Stimulated activated CD4-positive, alpha-beta T cell treated with anti-CD3 and anti-CD28 coated beads, TNF-alpha, amount 100 ng/mL, for 1 hour (primary cell): ENCODE measurements around the gene ZNF674.
"Not testable (repeated sequence)": the region's sequence is repeated elsewhere in the genome, so short reads cannot be mapped to it uniquely, and the experiment has no call there.

Experiments used
- DNase-seq, 3 donors: peaks; one replicate each; pipeline ENCODE4 v3.0.0-alpha.2; 2020; ENCODE audit warnings: low read depth in 3 of 3, low spot score in 1 of 3

The ZNF674 gene

DNA sequence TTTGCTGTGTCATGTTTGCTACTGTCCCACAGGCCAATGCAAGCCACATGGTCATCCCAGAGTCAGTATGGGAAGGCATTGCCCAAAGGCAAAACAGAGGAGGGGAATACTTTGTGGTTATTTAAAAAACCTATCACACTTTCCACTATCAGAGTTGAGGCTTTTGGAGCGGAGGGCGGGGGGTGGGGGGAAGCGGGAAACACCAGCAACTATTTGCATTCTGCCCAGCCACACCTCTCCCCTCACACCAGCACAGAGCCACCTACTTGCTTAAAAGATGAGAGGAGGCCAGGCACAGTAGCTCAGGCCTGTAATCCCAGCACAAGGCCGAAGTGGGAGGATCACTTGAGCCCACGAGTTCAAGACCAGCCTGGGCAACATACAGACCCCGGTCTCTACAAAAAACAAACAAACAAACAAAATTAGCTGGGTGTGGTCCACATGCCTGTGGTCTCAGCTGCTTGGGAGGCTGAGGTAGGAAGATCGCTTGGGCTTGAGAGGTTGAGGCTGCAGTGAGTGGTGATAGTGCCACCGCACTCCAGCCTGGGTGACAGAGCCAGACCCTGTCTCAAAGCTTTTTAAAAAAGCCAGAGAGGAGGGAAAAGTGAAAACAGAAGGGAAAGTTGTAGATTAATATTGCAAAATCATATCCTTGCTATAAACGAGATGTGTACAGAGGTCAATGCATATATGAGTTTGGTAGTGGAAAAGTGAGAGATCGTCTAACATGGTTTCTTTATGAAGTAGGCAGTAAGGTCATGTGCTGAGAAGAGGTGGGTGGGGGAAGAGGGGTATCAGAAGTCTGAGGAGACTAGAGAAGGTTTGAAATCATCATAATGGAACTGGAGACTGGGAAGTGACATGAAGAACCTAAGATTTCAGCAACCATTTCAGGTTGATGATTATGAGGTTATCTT lies 26.5 kb upstream of the ZNF674 start:
- no peak for DNase-seq

DNA sequence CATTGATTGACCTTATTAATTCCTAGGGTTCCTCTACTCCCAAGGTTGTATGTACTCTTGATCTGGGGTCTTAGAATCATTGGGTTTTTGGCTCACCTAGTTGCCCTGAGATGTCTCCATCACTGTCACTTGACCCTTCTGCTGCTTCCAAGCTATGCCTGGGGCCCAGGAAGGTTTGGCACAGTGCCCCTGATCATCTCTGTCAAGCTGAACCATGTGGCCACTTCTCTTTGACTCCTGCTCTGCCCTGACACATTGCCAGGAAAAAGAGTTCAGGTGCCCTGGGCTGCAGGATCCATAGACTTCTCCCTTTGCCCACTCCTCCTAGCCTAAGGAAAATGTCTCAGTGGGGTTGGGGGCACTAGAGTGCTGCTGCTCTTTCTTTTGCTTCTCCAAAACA lies 24.4 kb upstream of the ZNF674 start:
- no peak for DNase-seq

DNA sequence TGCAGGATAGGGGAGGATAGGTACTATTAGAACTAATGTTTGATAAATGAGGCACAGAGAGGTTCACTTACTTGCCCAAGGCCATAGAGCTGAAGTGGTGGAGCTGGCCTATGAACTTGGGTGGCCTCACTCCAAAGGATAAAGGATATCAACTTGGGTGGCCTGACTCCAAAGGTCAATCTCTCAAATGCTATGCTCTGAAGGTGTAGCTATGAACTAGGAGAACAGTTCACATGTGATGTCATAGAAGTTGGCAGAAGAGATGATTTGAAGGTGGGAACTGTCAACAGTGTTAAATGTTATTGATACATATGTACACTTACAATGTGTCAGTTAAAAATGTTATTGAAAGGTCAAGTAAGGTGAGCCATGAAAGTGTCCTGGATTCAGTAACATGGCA lies 22.2 kb upstream of the ZNF674 start:
- no peak for DNase-seq

- DNase-seq: no peak
These were observed 16.8 kb upstream of the ZNF674 start for GRCh38 chrX:46561824-46562657.

DNA sequence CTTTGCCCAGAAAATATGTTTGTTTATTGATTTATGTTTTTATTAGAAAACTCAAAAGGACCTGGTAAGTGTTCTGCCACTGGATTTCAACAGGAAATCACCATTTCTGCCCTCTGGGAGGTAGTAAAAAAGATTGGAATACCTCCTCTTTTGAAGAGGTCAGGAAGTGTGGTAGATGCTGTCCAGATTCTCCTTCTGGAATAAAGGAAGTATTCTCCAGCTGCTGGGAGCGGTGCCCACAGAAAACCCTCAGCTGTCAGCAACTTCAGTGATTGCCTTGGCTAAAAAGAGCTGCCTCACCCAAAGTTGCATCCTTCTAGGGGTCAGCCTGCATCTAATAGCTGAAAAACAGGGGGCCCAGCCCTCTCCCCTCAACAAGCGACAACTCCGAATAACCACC lies 13.8 kb upstream of the ZNF674 start:
- DNase-seq: no peak

DNA sequence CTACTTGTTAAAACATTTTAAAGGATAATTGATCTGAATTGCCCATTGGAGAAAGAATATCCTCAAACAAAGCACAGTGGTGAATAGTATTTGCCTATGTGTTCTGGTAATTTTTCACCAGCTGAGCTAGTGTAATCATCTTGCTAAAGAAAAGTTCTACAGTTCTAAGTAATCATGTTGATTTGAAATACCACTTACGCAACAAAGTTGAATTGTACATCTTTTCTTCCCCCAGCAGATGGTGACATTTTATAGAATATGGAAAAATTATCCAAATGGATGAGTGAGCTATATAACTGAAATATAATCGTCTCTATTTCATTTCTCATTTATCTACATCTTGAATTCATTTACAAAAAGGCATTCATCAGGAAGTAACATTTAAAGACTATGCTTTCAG lies 9.7 kb upstream of the ZNF674 start:
- DNase-seq: no peak

- no peak for DNase-seq
These were observed 8.7 kb upstream of the ZNF674 start for GRCh38 chrX:46553935-46554334.

- no peak for DNase-seq
These were observed 6.4 kb upstream of the ZNF674 start for GRCh38 chrX:46551494-46552128.

DNA sequence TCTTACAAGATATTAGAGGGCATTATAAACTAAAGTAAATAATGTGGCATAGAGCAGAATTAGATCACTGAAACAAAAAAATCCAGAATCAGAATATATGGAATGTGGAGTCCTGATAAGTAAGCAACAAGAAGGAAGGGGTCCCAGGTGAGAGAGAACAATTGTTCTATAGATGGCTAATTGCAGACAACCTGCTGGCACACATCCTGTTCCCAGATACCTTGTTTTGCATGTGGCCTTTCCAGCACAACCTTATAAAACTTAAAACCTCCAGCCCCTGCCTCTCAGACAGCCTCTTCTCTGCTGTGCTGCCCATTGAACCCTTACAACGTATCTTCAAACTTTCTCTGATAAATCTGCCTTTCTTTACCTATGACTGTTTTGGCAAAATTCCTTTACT lies 4.7 kb upstream of the ZNF674 start:
- DNase-seq: no peak

GRCh38 chrX:46547857-46548256 lies 2.6 kb upstream of the ZNF674 start:
- DNase-seq: no peak

DNA sequence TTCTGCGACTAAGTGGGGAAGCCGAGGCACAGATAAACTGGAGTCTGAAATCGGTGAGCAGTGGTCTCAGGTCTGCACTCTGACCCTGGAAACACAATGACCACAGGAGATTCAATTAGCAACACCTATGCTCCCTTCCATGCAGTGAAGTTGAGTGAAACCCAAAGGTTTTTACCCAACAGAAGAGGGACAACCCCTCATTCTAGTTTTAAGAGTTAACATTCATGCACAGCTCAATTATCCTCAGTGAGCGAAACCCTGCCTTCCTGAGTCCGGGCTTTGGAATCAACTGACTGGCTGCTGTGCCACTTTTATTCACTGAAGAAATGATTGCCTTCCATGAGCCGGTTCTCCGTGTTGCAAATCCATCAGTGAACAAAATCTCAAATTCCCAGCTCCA lies 694 bp downstream of the ZNF674 start:
- DNase-seq: not testable (repeated sequence)

DNA sequence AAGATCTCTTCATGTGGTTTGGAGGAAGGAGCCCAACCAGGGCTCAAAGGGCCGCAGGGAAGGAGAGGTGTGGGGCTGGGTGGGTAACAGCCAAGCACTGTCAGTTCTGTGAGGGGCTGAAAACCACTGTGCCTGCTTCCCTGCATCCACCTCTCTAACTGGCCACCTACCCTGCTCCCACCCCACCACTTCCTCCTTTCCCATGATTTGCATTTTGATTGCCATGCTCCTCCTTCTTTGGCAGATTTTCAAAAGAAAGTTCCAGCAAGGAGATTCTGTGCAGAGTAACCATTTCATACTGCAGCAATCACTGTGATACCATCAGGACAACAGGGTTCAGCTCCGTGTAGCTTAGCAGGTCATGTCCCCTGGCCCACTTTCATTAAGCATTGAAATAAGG lies 1.8 kb downstream of the ZNF674 start:
- no peak for DNase-seq

- no peak for DNase-seq
These were observed 13.8 kb downstream of the ZNF674 start for GRCh38 chrX:46531442-46531841.

GRCh38 chrX:46530404-46530908 lies 14.8 kb downstream of the ZNF674 start:
- not testable (repeated sequence) for DNase-seq

DNA sequence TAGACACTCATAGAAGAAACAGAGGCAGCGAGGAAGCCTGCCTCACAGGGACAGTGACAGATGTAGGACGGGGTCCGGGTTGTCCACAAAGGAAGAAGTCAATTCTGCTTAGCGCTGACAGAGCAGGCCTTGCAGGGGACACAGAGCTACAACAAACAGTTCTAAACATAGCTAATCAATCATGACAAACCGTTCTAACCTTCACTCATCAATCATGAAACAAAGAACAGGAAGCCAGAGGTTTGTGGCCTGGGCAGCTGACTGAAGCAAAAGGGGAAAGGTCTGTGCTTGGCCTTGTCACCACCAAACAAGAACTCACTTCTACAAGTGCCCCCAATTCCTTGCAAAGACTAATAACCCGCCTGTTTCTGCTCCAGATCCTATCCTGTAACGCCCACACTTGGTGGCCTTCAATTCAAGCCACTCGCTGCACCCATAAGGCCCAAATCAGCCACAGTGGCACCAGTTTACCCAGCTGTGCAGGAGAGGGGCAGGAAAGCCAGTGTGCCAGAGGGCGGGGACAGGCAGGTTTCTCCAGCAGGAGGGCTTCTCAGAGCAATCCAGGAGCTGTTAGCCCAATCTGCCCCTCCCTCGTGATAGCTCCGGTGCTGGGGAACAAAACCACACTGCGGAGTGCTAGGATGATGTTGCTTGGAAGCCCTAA lies 15.3 kb downstream of the ZNF674 start:
- not testable (repeated sequence) for DNase-seq

GRCh38 chrX:46528640-46529039 lies 16.6 kb downstream of the ZNF674 start:
- not testable (repeated sequence) for DNase-seq

DNA sequence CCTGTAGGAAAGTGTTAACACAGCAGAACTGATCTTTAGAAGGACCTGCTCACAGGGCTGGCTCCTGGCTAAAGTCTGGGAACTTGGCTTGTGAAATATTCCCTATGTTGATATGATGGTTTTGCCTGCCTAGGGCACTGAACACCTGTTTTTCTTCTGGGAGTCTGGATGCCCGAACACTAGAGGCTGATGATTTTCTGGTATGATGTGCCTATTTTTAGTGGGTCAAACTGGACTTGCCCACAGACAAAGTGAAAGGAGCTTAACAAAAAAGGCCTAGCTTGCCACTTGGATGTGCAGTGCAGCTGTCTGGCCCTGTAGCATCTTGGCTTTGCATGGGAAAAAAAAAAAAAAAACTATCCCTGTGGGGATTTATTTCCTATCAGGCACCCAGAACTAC lies 39.1 kb downstream of the ZNF674 start:
- DNase-seq: no peak

GRCh38 chrX:46502848-46503247 lies 42.4 kb downstream of the ZNF674 start:
- DNase-seq: no peak

GRCh38 chrX:46500054-46500453 lies 45.2 kb downstream of the ZNF674 start:
- no peak for DNase-seq

GRCh38 chrX:46488712-46489111 lies 56.5 kb downstream of the ZNF674 start:
- DNase-seq: no peak

DNA sequence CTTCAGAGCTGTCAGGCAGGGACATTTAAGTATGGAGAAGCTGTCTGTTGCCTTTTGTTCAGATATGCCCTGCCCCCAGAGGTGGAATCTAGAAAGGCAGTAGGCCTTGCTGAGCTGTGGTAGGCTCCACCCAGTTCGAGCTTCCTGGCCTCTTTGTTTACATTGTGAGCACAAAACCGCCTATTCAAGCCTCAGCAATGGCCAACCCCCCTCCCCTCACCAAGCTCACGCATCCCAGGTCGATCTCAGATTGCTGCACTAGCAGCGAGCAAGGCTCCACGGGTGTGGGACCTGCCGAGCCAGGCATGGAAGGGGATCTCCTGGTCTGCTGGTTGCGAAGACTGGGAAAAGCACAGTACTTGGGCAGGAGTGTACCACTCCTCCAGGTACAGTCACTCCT lies 59.3 kb downstream of the ZNF674 start:
- DNase-seq: no peak
